ENCODE results near the gene PLEKHG3.
A peak's percentile ranks its signal among the peaks of the same experiment; 100 is the strongest.

PLEKHG3 gene

DNA sequence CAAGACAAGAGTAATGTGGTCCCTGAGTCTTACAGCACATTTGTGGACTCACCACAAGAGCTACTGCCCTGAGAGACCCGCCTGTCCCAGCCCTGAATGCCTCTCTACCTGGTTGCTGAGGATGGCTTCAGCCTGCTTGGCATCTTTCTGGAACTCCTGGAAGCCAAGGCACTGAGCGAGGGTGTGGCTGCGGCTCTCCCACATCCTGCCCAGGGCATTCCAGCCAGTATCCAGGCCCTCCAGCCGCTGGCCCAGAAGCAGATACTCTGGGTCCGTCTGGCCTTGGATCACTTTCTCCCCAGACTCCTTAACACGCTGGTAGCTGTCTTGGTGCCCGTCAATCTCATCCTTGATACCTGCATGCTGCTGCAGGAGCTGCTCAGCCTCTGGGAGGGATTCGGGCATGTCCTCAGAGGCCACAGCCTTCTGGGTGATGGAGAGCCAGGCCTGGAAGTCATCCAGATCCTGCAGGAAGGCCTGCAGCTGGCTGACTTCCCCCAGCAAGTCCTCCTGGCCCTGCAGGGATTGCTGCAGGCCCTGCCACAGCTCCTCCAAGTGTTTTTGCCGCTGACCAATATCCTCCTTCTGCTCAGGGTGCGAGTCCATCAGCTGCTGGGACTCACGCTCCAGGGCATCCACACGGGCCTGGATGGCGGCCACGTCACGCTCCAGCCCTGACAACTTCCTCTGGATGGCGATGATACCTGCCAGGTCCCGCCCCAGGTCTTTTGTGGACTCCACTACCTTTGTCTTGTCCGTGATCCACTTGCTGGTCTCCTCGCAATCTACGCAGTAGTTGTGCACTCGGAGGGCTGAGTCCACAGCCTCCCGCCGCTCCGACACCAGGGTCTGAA, 82.3 kb downstream of the PLEKHG3 start:
- DNase-seq (ENCODE audit: low spot score): no peak

DNA sequence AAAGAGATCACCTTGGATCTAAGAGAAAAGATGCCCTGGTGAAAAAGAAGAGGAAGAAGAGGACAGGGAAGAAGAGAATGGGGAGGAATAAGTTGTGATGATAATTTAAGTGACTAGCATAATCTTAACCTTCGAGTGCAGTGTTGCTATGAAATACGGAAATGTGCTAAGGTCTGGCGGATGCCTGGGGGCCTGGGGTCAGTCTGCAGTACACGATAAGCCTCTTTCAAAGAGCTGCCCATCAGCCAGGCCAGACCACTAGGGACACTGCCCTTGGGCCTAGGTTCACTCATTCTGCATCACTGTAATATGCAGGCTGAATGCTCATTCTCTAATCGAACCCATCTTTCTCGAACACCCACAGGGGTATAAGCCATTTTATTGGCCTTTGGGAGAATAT, 83.4 kb downstream of the PLEKHG3 start:
- no peak for DNase-seq (ENCODE audit: low spot score)

DNA sequence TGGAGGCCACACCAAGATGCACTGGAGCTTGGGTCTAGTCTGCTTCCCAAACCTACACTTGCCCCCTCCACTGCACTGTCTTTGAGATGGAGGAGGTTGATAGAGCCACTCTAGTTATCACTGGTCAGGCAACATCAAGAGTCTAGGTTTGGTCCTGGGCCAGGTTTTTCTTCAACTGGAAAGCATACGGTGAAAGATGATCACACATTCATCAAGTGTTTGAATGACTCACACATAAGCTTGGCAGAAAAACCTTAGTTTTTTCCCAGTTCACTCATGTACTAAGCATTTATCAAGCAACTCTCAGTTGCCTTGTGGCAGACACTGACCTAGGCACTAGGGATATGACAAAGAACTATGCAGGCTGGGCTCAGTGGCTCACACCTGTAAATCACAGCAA, 84.5 kb downstream of the PLEKHG3 start:
- DNase-seq (ENCODE audit: low spot score): peak; percentile 77

DNA sequence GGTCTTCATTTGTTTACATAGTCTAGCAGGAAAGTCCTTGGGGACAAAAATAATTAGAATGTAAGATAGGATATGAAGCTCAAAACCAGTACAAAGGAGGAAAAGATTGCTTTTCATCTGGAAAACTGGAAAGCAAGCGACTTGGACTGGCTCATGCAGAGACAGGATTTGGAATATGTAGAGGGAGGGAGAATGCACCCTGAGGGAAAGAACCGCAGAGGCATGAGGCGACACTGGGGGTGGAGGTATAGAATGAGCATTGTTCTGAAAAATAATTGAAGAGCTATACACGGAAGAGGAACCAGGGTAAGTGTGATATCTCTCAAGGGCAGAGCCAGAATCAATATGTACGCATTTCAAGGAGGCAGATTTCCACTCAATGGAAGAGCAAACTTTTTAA, 85.5 kb downstream of the PLEKHG3 start:
- no peak for DNase-seq (ENCODE audit: low spot score)

DNA sequence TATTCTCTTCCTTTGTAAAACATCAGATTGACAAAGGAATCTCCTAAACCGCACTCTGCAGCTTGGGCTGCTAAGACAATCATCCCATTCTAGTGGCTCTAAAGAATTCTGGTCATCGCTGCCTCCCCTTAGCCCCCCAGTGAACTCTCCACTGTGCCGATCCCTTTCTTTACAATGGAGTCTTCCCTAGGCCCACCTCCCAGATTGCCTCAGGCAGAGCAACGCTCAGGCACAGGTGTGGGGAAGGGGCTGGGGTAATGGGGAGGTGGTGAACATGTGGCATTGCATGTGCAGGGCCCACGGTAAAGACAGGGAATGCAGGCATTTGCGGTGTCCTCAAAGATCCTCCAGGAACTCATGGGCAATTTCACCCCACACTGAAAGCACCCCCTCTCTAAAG, 86.3 kb downstream of the PLEKHG3 start:
- DNase-seq (ENCODE audit: low spot score): no peak

DNA sequence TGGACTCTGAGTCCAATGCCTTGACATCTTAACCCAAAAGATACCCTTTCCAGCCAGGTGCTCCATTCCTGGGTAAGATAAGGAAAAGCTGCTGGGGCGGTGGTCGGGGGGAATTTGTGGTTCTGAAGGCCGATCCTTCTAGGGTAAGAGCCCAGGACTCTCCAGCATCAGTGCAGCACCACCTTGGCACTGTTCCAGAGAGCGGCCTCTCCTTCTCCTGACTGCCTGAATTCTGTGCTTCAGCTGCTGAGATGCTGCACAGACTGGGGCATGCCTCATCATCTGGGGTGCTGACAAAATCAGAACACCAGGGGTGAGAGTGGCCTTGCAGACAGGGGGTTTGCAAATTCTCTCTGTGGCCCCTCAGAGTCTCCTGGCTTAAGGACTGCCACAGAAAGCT, 88.0 kb downstream of the PLEKHG3 start:
- DNase-seq (ENCODE audit: low spot score): no peak

DNA sequence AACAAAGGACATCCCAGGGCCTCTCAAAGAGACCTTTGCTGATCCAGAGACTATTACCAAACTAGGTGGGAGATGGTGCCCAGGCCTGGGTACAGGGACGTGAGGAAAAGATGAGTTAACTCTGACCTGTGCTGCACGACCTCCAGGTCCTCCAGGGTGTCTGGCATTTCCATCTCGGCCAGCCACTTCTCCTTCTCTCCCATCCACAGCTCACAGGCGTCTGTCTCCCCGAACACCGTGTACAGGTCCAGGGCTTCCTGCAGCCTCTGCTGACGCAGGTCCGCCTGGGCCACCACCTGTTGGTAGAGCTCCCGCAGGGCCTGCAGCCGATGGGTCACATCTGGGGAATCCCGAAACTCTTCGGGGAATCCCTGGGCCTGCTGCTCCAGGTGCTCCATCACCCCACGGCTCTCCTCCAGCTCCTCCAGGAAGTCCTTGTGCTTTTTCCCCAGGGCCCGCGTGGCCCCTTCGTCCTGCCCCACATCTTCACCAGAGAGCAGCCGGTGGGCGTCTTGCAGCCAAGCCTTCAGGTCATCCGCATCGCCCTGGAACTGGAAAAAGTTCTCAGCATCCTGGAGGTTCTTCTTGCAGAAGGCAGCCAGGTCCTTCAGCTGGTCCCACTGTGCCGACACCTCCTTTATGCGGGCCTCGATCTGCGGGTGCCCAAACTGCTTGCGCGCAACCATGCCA, 88.8 kb downstream of the PLEKHG3 start:
- no peak for DNase-seq (ENCODE audit: low spot score)

DNA sequence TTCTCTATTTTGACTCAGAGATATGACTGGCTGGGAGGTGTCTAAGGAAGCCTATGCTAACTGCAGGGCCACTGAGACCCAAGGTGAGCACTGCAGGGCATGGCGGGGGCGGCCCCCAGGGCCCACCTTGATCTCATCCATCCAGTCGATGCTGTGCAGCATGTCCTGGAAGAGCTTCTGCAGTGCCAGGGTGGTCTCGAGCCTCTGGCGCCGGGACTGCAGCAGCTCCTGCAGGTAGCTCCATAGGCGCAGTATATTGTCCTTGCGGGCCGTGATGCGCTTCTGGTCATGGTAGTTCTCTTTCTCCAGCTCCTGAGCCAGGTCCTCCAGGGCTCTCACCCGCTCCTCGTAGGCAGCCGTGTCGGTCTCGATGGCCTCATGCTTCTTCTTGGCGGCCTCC, 91.0 kb downstream of the PLEKHG3 start:
- no peak for DNase-seq (ENCODE audit: low spot score)

DNA sequence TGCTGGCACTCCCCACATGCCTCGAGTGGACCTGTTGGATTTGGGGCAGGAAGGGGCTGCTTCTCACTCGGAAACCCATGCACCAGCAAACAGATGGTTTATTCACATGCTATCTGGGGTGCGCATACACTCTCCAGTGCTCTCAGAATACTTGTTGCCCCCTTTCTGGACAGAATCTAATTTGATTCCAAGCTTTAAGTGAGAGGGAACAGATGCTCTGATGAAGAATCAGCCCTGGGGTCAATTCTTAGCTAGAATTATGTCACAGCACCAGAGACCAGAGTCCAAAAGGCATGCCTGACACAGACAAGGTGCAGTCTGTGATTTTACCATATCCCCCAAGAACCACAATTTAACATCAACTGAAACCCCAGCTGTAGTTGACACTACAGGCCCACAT, 91.7 kb downstream of the PLEKHG3 start:
- no peak for DNase-seq (ENCODE audit: low spot score)

DNA sequence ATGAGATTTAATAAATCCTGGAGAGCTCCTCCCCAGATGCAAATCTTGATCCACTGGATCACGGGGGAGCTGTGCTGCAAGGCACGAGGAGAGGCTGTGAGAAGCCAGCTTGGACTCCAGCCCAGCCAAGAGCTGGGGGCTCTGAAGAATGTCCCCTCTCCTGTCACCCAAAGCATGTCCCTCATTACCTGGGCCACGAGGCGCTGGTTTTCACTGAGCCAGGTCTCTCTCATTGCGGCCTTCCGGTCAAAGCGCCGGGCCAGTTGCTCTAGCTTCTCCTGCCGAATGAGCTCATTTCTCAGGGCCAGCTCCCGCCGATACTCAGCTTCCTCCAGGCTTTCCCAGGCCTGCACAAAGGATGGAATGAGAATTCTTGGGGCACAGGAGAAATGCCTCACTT, 92.1 kb downstream of the PLEKHG3 start:
- no peak for DNase-seq (ENCODE audit: low spot score)

DNA sequence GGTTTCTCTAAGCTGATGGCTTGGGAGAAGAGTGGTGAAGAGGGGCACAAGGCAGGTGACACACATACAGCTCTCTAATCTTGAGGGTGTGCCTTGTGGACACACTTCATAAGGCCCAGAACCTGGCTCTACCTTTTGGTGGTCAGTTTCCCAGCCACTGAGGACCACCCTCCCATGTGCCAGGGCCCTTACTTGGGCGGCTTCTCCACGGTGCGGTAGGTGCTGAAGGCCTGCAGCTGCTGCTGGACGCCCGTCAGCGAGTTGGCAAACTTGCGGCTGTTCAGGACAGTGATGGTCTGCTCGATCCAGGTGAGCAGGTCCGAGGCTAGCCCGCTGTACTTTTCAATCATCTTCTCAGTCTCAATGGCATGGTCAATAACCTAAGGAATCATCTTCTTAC, 95.3 kb downstream of the PLEKHG3 start:
- DNase-seq (ENCODE audit: low spot score): no peak
